Measurements from ENCODE around the gene NAGK.

- no peak for TF ChIP-seq CTCF (IDR thresholded peaks at IDR 0.05)
- no peak for TF ChIP-seq EZH2 (IDR thresholded peaks at IDR 0.05; ENCODE audit: borderline replicate concordance, insufficient read depth, low read depth, low read length, poor library complexity, severe bottlenecking)
Observed at GRCh38 chr2:71069376-71069775, 928 bp downstream of the NAGK start.
